Measurements from ENCODE around the gene URM1. TPM values are rescaled to one million over a fixed set of nuclear protein-coding genes. Genes with fewer than 3 reads are reported as not detected.

Gene URM1
- total and polyA plus RNA-seq, 2 donors (not counting 1 experiment from before 2014, with no cell fraction given) = 28.6 to 35.3 TPM

DNA sequence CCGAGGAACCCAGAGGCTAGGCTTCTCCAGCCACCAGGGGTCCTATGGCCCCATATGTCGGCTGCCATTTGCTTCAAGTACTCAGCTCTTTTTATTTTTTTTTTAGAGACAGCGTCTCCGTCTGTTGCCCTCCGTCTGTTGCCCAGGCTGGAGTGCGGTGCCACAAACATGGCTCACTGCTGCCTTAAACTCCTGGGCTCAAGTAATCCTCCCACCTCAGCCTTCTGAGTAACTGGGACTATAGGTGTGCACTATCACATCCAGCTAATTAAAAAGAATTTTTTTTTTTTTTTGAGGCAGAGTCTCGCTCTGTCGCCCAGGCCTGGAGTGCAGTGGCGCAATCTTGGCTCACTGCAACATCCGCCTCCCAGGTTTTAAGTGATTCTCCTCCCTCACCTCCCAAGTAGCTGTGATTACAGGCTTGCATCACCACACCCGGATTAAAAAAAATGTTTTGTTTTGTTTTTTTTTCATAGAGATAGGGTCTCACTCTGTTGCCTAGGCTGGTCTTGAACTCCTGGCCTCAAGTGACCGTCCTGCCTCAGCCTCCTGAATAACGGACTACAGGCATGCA, 58.4 kb downstream of the URM1 start:
- DNase-seq (ENCODE audit: low read depth in 2 of 2) = no peak
- no peak overlapping the region for H3K27ac ChIP-seq (ENCODE audit: insufficient read depth, low read length)
- H2AFZ ChIP-seq (ENCODE audit: low read length) = no peak overlapping the region

DNA sequence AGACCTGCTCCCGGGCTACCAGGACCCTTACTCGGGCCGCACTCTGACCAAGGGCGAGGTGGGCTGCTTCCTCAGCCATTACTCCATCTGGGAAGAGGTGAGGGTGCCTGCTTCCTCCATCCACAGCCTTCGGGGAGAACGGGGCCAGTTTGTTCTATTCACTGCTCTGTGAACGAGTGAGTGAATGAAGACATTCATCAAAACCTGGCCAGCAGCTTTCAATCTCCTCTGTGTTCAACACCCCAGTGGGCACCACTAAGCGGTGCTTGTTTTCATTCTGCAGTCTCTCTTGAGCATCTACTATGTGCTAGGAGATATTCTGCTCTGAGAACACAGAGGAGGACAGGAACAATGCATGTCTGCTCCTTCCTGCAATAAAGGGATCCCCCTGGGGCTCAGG, 60.0 kb downstream of the URM1 start:
- Histone ChIP-seq H4K20me1 (ENCODE audit: control insufficient read depth, extremely low read depth, insufficient read depth, low read length) (no peaks in the 10 kb centered on the region), H3K4me2 (ENCODE audit: extremely low read depth, insufficient read depth, low read length) (no peak overlapping the region), H3K27me3 (ENCODE audit: control insufficient read depth, insufficient read depth, low read length) (no peaks in the 10 kb centered on the region), H3K9me3 (ENCODE audit: control insufficient read depth, insufficient read depth, low read depth, low read length) (no peaks in the 10 kb centered on the region), H3K79me2 (ENCODE audit: control insufficient read depth, insufficient read depth, low read length) (no peaks in the 10 kb centered on the region), H2AFZ (ENCODE audit: low read length) (no peak overlapping the region), H3K27ac (ENCODE audit: insufficient read depth, low read length) (no peak overlapping the region), H3K36me3 (ENCODE audit: control insufficient read depth, insufficient read depth, low read length) (peaks cover 4% of the 10 kb centered on the region), H3K9ac (ENCODE audit: insufficient read depth, low read length) (no peak overlapping the region), H3K4me3 (replicated peaks in 1 of 4; ENCODE audit: control extremely low read depth in 1 of 4, insufficient read depth in 1 of 4, low read depth in 3 of 4, low read length in 4 of 4) (no peak overlapping the region), H3K4me1 (ENCODE audit: control insufficient read depth, extremely low read depth, insufficient read depth, low read length) (no peaks in the 10 kb centered on the region)
- DNase-seq (ENCODE audit: low read depth in 2 of 2) = no peak
- no peak for TF ChIP-seq EZH2 (IDR thresholded peaks at IDR 0.05; ENCODE audit: low read length, missing control alignments)
- no peak for TF ChIP-seq CTCF (conservative IDR thresholded peaks at IDR 0.05 in 1 of 2, IDR thresholded peaks at IDR 0.05 in 1 of 2; ENCODE audit: low read depth in 1 of 2, low read length in 2 of 2)

More for the DNA sequence above, 58.4 kb downstream of the URM1 start:
- H3K27me3 ChIP-seq (ENCODE audit: control insufficient read depth, insufficient read depth, low read length) = no peaks in the 10 kb centered on the region
- H3K4me2 ChIP-seq (ENCODE audit: extremely low read depth, insufficient read depth, low read length) = no peak overlapping the region
- H3K9ac ChIP-seq (ENCODE audit: insufficient read depth, low read length) = no peak overlapping the region
- no peaks in the 10 kb centered on the region for H3K4me1 ChIP-seq (ENCODE audit: control insufficient read depth, extremely low read depth, insufficient read depth, low read length)
- no peak for TF ChIP-seq CTCF (conservative IDR thresholded peaks at IDR 0.05 in 1 of 2, IDR thresholded peaks at IDR 0.05 in 1 of 2; ENCODE audit: low read depth in 1 of 2, low read length in 2 of 2)
- TF ChIP-seq EZH2 (IDR thresholded peaks at IDR 0.05; ENCODE audit: low read length, missing control alignments) = no peak
- H3K36me3 ChIP-seq (ENCODE audit: control insufficient read depth, insufficient read depth, low read length) = peaks cover 4% of the 10 kb centered on the region
- no peaks in the 10 kb centered on the region for H3K9me3 ChIP-seq (ENCODE audit: control insufficient read depth, insufficient read depth, low read depth, low read length)
- no peaks in the 10 kb centered on the region for H4K20me1 ChIP-seq (ENCODE audit: control insufficient read depth, extremely low read depth, insufficient read depth, low read length)
- no peaks in the 10 kb centered on the region for H3K79me2 ChIP-seq (ENCODE audit: control insufficient read depth, insufficient read depth, low read length)
- no peak overlapping the region for H3K4me3 ChIP-seq (replicated peaks in 1 of 4; ENCODE audit: control extremely low read depth in 1 of 4, insufficient read depth in 1 of 4, low read depth in 3 of 4, low read length in 4 of 4)

- DNase-seq (ENCODE audit: low read depth in 2 of 2) = no peak
- Histone ChIP-seq H3K4me3 (replicated peaks in 1 of 4; ENCODE audit: control extremely low read depth in 1 of 4, insufficient read depth in 1 of 4, low read depth in 3 of 4, low read length in 4 of 4) (no peak overlapping the region), H4K20me1 (ENCODE audit: control insufficient read depth, extremely low read depth, insufficient read depth, low read length) (no peaks in the 10 kb centered on the region), H3K79me2 (ENCODE audit: control insufficient read depth, insufficient read depth, low read length) (no peaks in the 10 kb centered on the region), H3K4me1 (ENCODE audit: control insufficient read depth, extremely low read depth, insufficient read depth, low read length) (peaks cover 4% of the 10 kb centered on the region), H3K27me3 (ENCODE audit: control insufficient read depth, insufficient read depth, low read length) (no peaks in the 10 kb centered on the region), H2AFZ (ENCODE audit: low read length) (no peak overlapping the region), H3K27ac (ENCODE audit: insufficient read depth, low read length) (no peak overlapping the region), H3K9me3 (ENCODE audit: control insufficient read depth, insufficient read depth, low read depth, low read length) (no peaks in the 10 kb centered on the region), H3K9ac (ENCODE audit: insufficient read depth, low read length) (no peak overlapping the region), H3K36me3 (ENCODE audit: control insufficient read depth, insufficient read depth, low read length) (peaks cover 4% of the 10 kb centered on the region), H3K4me2 (ENCODE audit: extremely low read depth, insufficient read depth, low read length) (no peak overlapping the region)
- no peak for TF ChIP-seq CTCF (conservative IDR thresholded peaks at IDR 0.05 in 1 of 2, IDR thresholded peaks at IDR 0.05 in 1 of 2; ENCODE audit: low read depth in 1 of 2, low read length in 2 of 2)
- TF ChIP-seq EZH2 (IDR thresholded peaks at IDR 0.05; ENCODE audit: low read length, missing control alignments) = no peak
These were observed 63.2 kb downstream of the URM1 start for GRCh38 chr9:128434340-128434739.

All from fibroblast of lung (primary cell).